Activated naive CD4-positive, alpha-beta T cell treated with anti-CD3 and anti-CD28 coated beads, Interleukin-2, amount 50 U/mL, for 16 hours (primary cell): ENCODE results near the gene CCM2.

Experiments
- DNase-seq: peaks from one replicate; pipeline ENCODE4 v3.0.0-alpha.2; 2020

CCM2 gene

GRCh38 chr7:45069444-45070253, 69.6 kb downstream of the CCM2 start:
- no peak for DNase-seq

- no peak for DNase-seq
Observed at GRCh38 chr7:45070254-45070642, 70.2 kb downstream of the CCM2 start.

GRCh38 chr7:45071528-45071927, 71.5 kb downstream of the CCM2 start:
- DNase-seq, result no peak

- DNase-seq, result no peak
Observed at GRCh38 chr7:45072131-45073030, 72.4 kb downstream of the CCM2 start.

GRCh38 chr7:45073031-45073785, 73.2 kb downstream of the CCM2 start:
- DNase-seq, result no peak

- DNase-seq, result no peak
Observed at GRCh38 chr7:45073786-45074527, 74.0 kb downstream of the CCM2 start.

GRCh38 chr7:45074528-45075354, 74.7 kb downstream of the CCM2 start:
- no peak for DNase-seq

GRCh38 chr7:45075355-45075644, 75.3 kb downstream of the CCM2 start:
- DNase-seq, result no peak

- DNase-seq, result no peak
Observed at GRCh38 chr7:45075871-45076796, 76.1 kb downstream of the CCM2 start.

- no peak for DNase-seq
Observed at GRCh38 chr7:45076946-45077345, 76.9 kb downstream of the CCM2 start.

GRCh38 chr7:45077579-45077978, 77.6 kb downstream of the CCM2 start:
- DNase-seq, result no peak

GRCh38 chr7:45078125-45078681, 78.2 kb downstream of the CCM2 start:
- DNase-seq, result no peak

GRCh38 chr7:45080265-45080957, 80.4 kb downstream of the CCM2 start:
- DNase-seq, result no peak

GRCh38 chr7:45080958-45081669, 81.1 kb downstream of the CCM2 start:
- DNase-seq, result no peak

GRCh38 chr7:45081670-45081974, 81.6 kb downstream of the CCM2 start:
- DNase-seq, result no peak

GRCh38 chr7:45082031-45082830, 82.2 kb downstream of the CCM2 start:
- DNase-seq, result no peak

GRCh38 chr7:45082831-45083331, 82.9 kb downstream of the CCM2 start:
- DNase-seq, result no peak

GRCh38 chr7:45084336-45084735, 84.3 kb downstream of the CCM2 start:
- DNase-seq, result no peak
